ENCODE results near the gene RCHY1.
"Not testable (repeated sequence)": the region's sequence is repeated elsewhere in the genome, so short reads cannot be mapped to it uniquely, and the experiment has no call there.

Gene RCHY1

DNA sequence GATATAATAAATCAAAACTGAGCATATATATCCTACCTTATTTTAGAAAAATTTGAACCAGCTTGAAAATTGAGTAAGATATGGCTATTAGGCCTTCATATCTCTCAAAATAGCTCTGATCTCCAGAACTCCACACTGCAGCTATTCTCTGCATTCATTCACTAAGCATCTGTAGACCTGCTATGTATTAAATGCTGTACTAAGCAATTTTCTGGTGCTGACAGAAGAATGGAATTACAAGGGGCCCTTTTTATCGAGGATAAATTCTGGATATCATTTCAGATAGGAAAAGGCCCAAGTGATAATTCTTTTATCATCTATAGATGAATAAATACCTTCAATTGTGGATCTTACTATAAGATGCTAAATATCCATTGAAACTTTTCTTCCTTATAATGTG lies 1.9 kb upstream of the RCHY1 start:
- no peak for DNase-seq (ENCODE audit: low read depth in 2 of 2)

DNA sequence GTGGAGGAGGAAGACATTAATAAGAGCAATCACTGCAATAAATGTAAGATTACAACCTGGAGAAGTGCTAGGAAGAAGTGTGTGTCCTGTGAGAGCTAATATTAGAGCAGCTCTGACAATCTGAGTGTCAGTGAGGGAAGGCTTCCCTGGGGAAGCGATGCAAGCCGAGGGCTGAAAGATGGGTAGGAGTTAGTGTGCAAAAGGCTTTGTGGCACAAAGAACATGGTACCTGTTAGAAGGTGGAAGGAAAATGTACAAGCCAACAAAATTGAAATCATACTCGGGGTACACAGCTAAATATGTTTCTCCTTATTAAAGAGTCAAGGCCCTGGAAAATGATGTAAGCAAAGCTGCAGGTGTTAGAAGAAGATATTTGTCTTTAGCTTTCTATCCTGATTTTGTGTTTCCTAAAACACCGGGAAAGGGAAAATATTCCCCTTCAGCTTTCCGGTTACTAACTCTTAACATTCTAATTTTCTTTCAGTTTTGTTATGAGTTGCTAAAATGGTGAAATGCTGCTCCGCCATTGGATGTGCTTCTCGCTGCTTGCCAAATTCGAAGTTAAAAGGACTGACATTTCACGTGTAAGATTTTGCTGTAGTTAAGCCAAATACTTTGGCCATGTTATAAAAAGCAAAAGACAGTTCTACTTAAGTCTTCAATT lies 878 bp upstream of the RCHY1 start:
- no peak for DNase-seq (ENCODE audit: low read depth in 2 of 2)

DNA sequence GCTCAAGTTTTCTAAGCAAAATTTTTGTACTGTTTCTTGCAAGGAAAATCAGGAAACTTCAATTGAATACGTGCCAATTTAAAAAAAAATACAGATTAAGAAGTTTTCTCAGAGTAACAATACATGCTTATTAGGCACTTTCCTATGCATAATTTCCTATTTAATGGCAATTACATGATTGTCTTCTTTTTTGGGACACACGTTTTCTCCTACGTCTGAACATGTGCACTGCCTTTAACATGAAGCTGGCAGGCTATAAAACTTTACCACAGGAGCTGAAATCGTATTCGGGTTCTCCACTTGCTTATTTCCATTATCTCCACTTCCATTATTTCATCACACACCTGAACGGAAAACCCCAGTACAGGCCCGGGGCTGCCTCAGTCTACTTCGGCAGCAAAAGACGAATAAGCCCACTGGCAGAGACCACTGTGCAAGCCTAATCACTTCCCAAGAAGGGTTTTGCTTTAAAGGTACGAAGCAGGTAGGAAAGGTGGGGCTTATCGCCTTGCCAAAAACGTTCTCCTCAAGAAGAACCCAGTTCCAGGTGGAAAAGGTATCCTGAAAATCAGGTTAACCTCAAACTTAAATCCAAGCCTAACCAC lies 575 bp downstream of the RCHY1 start:
- no peak for DNase-seq (ENCODE audit: low read depth in 2 of 2)

DNA sequence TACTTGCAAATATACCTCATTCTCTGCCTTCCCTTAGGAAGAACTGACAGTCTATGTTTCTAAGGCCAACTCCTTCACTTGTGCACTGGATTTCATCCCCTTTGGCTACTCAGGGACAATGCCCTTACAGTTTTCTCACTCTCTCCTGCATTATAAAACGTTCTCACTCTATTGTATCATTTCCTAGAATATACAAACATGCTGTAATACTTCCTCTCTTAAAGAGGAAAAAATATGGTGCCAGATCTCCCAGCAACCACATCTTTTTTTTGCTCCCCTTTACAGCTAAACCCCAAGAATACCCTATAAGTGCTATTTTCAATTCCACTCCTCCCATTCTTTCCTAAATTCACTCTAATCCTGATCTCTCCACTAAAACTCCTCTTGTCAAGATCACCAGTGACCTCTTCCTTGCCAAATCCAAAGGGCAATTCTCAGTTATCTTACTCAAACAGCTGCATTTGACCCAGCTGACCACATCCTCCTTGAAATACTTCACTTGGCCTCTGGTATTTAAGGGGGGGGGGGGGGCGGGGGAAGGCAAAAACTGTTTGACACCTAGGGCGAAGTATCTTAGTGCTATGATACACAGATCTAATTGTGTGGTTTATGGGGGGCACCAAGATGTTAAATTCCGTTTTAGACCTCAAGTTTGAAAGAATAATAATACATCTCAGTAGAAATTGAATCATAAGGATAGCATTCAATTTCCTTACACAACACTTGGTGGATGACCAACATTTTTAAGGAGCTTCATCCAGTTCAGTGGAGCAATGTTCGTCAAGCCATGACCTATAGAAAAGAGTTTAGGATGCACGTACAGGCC lies 1.6 kb downstream of the RCHY1 start:
- no peak for DNase-seq (ENCODE audit: low read depth in 2 of 2)

DNA sequence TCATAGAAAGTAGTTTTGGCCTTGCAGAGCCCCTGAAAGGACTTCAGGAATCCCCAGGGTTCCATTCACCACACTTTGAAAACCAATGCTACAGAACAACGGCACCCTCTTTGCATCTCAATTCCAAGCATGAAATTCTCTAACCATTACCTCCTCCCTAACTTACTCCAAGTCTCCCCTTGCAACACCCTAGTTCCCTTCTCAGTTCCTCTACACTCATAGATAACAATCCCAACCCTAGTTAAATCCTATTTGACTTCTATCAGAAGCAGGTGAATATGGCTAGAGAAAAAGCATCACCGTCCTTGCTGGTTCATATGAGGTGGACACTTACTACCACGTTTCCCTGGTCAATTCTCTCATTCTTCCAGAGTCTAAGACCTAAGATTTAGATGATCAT lies 2.4 kb downstream of the RCHY1 start:
- DNase-seq (ENCODE audit: low read depth in 2 of 2), result no peak

DNA sequence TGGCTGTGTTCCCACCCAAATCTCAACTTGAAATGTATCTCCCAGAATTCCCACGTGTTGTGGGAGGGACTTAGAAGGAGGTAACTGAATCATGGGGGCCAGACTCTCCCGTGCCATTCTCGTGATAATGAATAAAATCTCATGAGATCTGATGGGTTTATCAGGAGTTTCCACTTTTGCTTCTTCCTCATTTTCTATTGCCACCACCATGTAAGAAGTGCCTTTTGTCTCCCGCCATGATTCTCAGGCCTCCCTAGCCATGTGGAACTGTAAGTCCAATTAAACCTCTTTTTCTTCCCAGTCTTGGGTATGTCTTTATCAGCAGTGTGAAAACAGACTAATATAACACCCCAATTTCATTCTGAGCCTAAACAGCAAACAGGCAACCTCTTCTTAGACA lies 4.6 kb downstream of the RCHY1 start:
- DNase-seq (ENCODE audit: low read depth in 2 of 2), result not testable (repeated sequence)

DNA sequence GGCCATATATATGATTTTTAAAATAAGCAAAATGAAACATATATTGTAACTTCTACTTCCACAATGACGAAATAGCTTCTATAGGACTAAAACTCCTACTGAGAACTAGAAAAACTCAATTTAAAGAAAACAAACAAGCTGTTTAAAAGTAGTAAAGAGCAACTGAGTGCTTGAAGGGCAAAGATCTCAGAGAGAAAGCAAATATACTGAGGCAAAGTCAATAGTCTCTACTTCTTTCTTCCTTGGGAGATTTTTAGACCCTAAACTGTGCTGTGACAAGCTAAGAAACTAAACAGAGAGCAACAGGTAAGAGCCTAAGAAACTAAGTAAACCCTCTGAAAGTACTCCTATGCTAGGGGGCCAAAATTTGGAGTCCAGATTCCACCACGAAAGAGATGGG lies 8.6 kb downstream of the RCHY1 start:
- no peak for DNase-seq (ENCODE audit: low read depth in 2 of 2)

DNA sequence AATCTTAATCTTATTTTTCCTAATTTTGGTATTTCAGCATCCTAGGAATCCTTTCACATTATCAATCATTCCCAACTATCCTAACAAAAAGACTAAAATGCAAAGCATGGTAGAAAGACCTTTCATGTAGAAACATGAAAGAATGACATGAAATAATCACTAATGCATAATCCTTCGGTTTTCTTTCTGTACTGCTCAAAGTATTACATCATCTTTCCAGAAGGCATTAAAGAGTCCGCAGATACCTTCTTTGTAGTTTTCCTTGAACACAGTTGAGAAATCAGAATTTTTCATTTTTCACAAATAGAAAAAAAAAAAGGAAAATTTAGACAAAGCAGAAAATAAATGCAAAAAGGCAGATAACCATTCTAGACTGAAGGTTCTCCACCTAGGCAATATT lies 11.5 kb downstream of the RCHY1 start:
- no peak for DNase-seq (ENCODE audit: low read depth in 2 of 2)

DNA sequence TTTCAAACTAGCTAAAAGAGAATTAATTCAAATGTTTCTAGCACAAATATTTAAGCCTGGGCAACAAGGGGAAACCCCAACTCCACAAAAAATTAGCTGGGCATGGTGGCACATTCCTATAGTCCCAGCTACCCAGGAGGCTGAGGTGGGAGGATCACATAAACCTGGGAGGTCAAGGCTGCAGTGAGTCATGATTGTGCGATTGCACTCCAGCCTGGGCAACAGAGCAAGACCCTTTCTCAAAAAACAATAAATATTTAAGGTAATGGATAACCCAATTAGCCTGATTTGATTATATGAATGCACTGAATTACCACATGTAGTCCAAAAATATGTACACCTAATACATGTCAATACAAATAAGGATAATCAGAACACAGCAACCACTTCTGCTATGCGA lies 14.3 kb downstream of the RCHY1 start:
- no peak for DNase-seq (ENCODE audit: low read depth in 2 of 2)

DNA sequence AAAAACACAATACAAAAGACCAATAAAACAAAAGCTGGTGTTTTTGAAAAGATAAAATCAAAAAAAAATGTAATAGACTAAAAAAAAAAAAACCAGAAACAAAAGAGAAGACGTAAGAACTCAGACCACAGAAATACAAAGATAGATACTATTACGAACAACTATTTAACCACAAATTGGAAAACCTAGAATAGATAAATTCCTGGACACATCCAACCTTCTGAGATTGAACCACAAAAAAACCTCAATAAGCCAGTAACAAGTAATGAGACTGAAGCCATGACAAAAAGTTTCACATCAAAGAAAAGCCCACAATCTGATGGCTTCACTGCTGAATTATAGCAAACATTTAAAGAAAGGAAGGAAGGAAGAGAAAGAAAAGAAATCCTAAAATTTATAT lies 16.2 kb downstream of the RCHY1 start:
- DNase-seq (ENCODE audit: low read depth in 2 of 2), result no peak

DNA sequence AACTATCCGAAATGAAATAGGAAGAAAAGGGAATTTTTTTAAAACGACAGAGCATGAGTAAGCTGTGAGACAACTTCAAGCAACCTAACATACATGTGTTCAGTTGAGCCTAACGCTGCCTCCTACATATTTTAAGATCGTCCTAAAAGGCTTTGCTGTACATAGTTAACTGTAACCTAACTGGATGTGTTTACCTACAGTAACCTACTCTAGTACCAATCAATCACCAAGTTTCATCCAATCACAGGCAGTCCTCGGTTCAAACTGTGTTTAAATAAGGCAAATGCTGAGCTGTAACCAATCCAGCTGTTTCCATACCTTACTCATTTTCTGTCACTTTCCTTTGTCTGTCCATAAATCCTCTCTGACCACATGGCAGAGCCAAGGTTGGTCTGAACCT lies 17.1 kb downstream of the RCHY1 start:
- DNase-seq (ENCODE audit: low read depth in 2 of 2), result no peak

DNA sequence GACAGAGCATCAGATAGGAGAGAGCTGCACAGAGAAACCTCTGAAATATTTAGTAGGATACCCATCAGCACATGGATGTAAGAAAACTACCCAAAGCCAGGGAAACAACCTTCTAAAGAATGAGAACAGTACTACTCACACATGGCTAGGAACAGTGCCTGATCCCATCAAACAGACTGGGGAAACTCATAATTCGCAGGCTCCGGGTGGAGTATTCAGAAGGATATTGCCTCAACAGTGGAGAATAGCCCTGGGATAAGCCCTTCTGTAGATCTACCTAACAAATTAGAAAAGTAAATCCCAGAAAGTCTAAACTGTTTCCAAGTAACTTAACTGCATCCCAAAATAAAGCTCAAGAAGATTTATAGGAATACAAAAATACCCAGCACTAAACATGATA lies 17.8 kb downstream of the RCHY1 start:
- no peak for DNase-seq (ENCODE audit: low read depth in 2 of 2)

DNA sequence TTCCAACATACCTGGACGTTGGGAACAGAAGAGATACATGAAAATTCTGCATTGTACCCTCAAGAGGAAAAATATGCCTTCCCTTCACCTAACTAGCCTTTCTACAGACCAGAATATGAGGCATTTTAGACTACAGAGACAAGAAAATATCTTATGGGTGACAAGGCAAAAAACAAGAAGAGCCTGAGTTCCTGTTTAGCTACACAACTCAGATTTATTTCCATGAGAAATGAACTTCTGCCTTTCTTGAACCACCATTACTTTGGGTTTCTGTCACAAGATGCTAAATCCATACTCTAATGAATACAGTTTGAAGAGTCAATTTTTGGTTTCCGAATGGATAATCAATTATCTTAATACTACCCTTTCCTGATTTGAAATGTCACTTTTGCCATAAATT lies 18.7 kb downstream of the RCHY1 start:
- no peak for DNase-seq (ENCODE audit: low read depth in 2 of 2)

DNA sequence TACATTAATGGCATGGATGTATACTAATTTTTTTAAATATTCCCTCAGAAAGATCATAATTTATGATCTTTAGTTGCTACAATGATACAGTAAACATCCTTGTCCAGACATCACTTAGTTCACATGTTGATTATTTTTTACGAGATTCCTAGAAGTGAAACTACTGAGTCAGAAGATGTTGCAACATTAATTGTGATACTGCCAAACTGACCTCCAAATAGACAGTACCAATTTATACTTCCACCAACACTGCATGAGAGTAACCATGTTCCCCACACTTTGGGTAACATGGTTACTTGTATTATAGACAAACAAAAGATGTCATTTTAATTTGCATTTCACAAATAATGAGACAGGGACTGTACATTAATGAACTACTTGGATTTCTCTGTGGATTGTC lies 19.6 kb downstream of the RCHY1 start:
- no peak for DNase-seq (ENCODE audit: low read depth in 2 of 2)

DNA sequence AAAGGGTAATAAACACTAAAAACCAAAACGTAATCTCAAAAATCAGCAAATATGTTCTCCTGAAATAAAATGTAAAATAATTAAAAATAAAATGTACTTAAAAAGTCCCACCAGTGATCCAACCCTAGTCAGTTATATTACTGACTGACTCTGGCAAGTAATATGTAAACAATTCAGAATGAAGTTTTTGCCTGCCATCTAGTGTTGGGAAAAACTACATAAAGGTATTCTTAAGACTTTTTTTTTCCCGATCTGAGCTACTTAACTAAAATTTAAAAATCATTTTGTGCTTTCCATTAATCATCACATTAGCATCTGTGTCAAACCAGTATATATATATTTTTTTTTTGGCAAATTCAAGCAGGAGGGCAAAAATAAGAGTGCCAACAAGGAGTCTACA lies 24.0 kb downstream of the RCHY1 start:
- no peak for DNase-seq (ENCODE audit: low read depth in 2 of 2)

DNA sequence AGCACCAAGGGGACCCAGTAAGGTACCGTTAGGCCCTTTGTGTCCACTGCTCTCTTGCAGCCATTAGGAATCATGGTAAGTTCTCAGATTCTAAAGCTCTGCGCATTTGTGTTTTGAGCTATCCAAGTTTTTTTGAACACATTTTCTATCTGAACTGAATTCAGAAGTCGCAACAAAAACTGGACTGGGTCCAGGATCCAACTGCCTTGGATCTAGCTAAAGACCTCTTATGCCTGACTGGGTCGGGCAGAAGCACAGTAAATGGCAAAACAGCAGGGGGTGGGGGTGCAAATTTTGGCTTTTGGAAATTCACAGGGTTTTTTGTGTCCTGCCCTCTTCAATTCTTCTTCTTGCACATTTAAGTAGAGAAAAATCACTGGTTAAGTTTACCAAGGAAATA lies 30.0 kb downstream of the RCHY1 start:
- no peak for DNase-seq (ENCODE audit: low read depth in 2 of 2)

DNA sequence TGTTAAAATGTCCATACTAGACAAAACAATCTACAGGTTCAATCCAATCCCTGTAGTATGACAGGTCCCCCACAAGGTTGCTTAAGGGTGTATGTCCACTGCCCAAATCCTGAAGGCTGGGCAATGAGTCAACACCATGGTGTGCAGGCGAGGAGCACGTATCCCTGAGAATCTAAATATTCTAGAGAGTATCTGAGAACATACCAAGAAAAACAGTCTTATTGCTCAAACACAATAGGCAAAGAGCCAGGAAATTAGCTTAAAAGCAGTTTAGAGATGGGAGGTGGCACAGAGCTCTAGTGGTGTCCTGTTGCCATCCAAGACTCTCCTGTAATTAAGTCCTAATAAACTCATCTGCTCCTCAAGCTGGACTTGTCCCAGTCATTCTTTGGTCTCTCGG lies 37.0 kb downstream of the RCHY1 start:
- DNase-seq (ENCODE audit: low read depth in 2 of 2), result no peak

DNA sequence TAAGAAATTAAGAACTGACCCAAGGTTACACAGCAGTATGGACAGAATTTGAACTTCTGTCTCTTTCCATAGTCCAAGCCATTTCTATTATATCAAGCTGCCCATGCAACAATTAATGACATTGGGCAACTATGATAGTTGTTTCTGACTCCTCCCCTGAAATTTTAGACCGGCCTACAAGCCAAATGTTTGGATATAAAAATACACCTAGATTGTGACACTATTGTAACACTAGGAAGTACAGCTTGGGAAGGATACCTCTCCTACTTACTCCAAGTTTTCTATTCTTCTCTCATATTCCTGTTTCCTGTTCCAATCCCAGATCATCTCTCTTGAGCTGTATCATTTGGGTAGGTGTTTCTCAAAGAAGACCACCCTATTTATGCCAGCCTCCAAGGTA lies 43.5 kb downstream of the RCHY1 start:
- DNase-seq (ENCODE audit: low read depth in 2 of 2), result no peak

DNA sequence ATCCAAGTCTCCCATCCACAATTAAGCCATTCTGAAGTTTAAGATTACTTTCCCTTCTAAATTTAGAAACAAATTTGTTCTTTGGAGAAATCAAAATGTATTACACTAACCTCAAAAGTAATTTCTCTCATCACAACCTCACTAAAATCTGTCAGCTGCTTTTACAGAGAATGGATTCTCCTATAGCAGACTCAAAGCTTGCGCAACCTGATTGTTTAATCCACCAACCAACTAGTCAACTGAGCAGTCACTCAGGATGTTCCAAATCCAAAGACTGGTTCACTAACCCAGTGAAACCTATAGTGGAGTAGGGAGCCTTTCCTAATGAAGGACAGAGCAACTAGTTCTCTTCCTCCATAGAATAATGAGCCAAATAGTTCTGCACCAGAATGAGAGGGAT lies 44.3 kb downstream of the RCHY1 start:
- no peak for DNase-seq (ENCODE audit: low read depth in 2 of 2)

DNA sequence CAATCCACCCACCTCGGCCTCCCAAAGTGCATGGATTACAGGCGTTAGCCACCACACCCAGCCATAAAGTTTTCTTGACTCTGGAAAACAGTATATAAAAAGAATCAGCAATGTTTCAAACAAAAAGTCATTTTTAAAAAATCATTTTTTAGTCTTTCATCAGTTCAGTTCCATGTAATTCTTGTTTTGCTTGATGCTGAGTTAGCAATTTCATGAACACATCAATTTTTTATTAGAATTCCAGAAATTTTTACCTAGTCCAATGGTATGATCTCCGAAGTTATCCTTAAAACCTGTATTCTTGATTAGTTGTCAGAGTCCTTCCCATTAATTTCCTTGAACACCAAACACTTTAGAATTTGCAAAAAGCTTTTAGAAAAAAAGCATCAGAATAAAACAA lies 56.8 kb downstream of the RCHY1 start:
- no peak for DNase-seq (ENCODE audit: low read depth in 2 of 2)

DNA sequence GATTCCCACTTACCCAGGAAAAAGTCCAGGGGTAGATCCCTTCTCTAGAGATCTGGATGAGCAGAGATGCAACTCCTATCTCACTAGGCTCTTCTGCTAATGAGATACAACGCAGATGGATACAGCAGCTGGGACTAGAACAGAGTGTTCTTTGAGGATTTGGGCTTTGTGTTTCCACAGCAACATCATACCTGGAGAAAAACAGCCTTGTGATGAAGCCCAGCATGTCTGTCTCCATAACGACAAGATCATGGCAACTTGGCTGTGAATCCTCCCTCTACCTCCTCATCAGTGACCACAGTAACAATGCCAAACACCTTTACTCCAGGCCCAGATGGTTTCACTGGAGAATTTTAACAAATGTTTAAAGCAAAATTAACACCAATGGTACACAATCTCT lies 80.1 kb downstream of the RCHY1 start:
- no peak for DNase-seq (ENCODE audit: low read depth in 2 of 2)

DNA sequence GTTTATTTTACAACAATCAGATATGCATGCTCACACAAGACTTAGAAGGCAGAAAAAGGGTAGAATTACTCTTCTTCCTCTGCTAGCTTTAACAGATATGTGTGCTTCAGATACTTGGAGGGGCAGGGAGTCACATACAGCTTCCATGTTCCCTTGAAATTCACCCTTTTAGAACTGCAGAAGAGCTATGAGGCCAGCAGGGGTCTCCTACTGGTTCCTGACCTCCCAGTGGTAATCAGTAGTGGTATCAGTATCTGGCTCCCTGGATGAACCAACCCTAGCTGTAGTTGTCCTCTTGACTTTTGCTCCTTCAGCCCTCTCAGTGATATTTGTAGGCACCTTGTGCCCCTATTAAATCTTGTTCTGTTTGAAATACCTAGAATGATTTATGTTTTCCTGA lies 81.5 kb downstream of the RCHY1 start:
- DNase-seq (ENCODE audit: low read depth in 2 of 2), result no peak

DNA sequence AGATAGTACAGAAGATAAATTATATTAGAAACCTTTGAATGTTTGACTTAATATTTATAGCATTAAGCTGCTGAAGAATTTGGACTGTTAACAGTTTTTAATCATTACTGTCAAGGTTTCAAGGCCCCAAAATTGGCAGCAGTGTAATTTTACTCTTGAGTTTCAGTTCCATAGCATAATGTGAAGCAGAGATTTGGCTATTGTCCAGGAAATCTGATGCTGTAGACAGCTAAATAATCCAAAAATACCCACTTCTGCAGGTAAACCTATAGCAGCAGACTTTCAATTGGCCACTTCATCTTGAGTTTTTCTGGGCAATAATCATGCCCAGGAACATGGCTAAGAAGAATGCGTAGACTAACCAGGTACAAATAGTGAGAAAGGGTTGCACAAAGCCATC lies 85.0 kb downstream of the RCHY1 start:
- DNase-seq (ENCODE audit: low read depth in 2 of 2), result no peak

Measured in stimulated activated CD4-positive, alpha-beta T cell treated with anti-CD3 and anti-CD28 coated beads, Interleukin-15, amount 100 ng/mL, for 48 hours (primary cell).